ENCODE measurements around the gene CDKN2A.

The CDKN2A gene

GRCh38 chr9:21988056-21988990 is 5.9 kb downstream of the CDKN2A start:
- DNase-seq, result no peak
- in situ Hi-C loops (cut with HindIII; ENCODE audit: low pct_ligation_motif_present, low pct_unique_long_range_greater_than_20kb, low sequenced_read_pairs), result no loop called here

GRCh38 chr9:21985964-21986667 is 8.1 kb downstream of the CDKN2A start:
- in situ Hi-C loops (cut with HindIII; ENCODE audit: low pct_ligation_motif_present, low pct_unique_long_range_greater_than_20kb, low sequenced_read_pairs), result no loop called here
- DNase-seq, result no peak

- no peak for DNase-seq
- in situ Hi-C loops (cut with HindIII; ENCODE audit: low pct_ligation_motif_present, low pct_unique_long_range_greater_than_20kb, low sequenced_read_pairs), result no loop called here
Measured at GRCh38 chr9:21984101-21984500, 10.1 kb downstream of the CDKN2A start.

GRCh38 chr9:21983561-21983935 is 10.6 kb downstream of the CDKN2A start:
- DNase-seq, result no peak
- in situ Hi-C loops (cut with HindIII; ENCODE audit: low pct_ligation_motif_present, low pct_unique_long_range_greater_than_20kb, low sequenced_read_pairs), result no loop called here

- in situ Hi-C loops (cut with HindIII; ENCODE audit: low pct_ligation_motif_present, low pct_unique_long_range_greater_than_20kb, low sequenced_read_pairs), result no loop called here
Measured at GRCh38 chr9:21982861-21983560, 11.2 kb downstream of the CDKN2A start.

GRCh38 chr9:21982391-21982790 is 11.8 kb downstream of the CDKN2A start:
- in situ Hi-C loops (cut with HindIII; ENCODE audit: low pct_ligation_motif_present, low pct_unique_long_range_greater_than_20kb, low sequenced_read_pairs), result no loop called here
- DNase-seq, result no peak

More at GRCh38 chr9:21982861-21983560, 11.2 kb downstream of the CDKN2A start:
- DNase-seq, result no peak

- DNase-seq, result no peak
Measured at GRCh38 chr9:21976334-21976875, 17.8 kb downstream of the CDKN2A start.

GRCh38 chr9:21974722-21975409 is 19.3 kb downstream of the CDKN2A start:
- DNase-seq, result no peak
- in situ Hi-C loops (cut with HindIII; ENCODE audit: low pct_ligation_motif_present, low pct_unique_long_range_greater_than_20kb, low sequenced_read_pairs), result no loop called here

More at GRCh38 chr9:21976334-21976875, 17.8 kb downstream of the CDKN2A start:
- in situ Hi-C loops (cut with HindIII; ENCODE audit: low pct_ligation_motif_present, low pct_unique_long_range_greater_than_20kb, low sequenced_read_pairs), result no loop called here

- in situ Hi-C loops (cut with HindIII; ENCODE audit: low pct_ligation_motif_present, low pct_unique_long_range_greater_than_20kb, low sequenced_read_pairs), result no loop called here
- DNase-seq, result no peak
Measured at GRCh38 chr9:21974343-21974721, 19.9 kb downstream of the CDKN2A start.

- no peak for DNase-seq
- in situ Hi-C loops (cut with HindIII; ENCODE audit: low pct_ligation_motif_present, low pct_unique_long_range_greater_than_20kb, low sequenced_read_pairs), result no loop called here
Measured at GRCh38 chr9:21972361-21972760, 21.8 kb downstream of the CDKN2A start.

- in situ Hi-C loops (cut with HindIII; ENCODE audit: low pct_ligation_motif_present, low pct_unique_long_range_greater_than_20kb, low sequenced_read_pairs), result no loop called here
- no peak for DNase-seq
Measured at GRCh38 chr9:21970800-21971640, 23.2 kb downstream of the CDKN2A start.

GRCh38 chr9:21969951-21970799 is 24.0 kb downstream of the CDKN2A start:
- in situ Hi-C loops (cut with HindIII; ENCODE audit: low pct_ligation_motif_present, low pct_unique_long_range_greater_than_20kb, low sequenced_read_pairs), result no loop called here

GRCh38 chr9:21969011-21969940 is 24.9 kb downstream of the CDKN2A start:
- in situ Hi-C loops (cut with HindIII; ENCODE audit: low pct_ligation_motif_present, low pct_unique_long_range_greater_than_20kb, low sequenced_read_pairs), result no loop called here
- DNase-seq, result no peak

More at GRCh38 chr9:21969951-21970799, 24.0 kb downstream of the CDKN2A start:
- no peak for DNase-seq

GRCh38 chr9:21968331-21969010 is 25.7 kb downstream of the CDKN2A start:
- no peak for DNase-seq
- in situ Hi-C loops (cut with HindIII; ENCODE audit: low pct_ligation_motif_present, low pct_unique_long_range_greater_than_20kb, low sequenced_read_pairs), result no loop called here

GRCh38 chr9:21967702-21968101 is 26.5 kb downstream of the CDKN2A start:
- in situ Hi-C loops (cut with HindIII; ENCODE audit: low pct_ligation_motif_present, low pct_unique_long_range_greater_than_20kb, low sequenced_read_pairs), result no loop called here

More at GRCh38 chr9:21967702-21968101, 26.5 kb downstream of the CDKN2A start:
- DNase-seq, result no peak
